ENCODE measurements around the gene THSD7B.
"Not testable (repeated sequence)": the region's sequence is repeated elsewhere in the genome, so short reads cannot be mapped to it uniquely, and the experiment has no call there.

Gene THSD7B

DNA sequence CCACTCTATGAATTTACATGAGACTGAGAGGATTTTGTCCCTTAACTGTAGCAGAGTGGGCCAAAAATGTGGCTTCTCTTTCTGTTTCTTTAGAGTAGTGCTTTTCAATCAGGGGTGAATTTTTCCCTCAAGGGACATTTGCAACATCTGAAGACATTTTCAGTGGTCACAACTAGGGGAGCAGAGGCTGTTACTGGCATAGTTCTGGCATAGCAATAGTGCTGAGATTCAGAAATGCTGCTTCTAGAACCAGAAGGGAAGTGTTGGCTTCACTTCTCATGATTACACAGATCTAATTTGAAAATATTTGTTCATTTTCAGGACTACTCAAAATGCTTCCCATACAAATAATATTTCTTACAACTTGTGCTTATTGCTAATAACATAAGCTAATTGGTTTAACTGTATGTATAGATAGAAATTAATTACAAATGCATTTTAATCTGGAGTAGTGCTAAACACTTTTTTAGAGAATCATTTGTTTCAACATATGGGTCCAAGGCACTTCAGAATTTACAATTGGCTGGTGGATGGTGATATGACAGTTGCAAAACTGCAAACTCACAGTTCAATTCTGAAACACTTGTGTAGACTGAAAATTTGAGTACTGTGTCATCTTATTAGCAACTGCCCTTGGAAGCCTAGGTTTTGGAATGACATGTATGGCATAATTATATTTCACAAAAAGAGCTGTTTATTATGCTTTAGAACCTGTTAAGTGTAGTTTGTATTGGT, 526.7 kb downstream of the THSD7B start:
- FAIRE-seq, result no peak

DNA sequence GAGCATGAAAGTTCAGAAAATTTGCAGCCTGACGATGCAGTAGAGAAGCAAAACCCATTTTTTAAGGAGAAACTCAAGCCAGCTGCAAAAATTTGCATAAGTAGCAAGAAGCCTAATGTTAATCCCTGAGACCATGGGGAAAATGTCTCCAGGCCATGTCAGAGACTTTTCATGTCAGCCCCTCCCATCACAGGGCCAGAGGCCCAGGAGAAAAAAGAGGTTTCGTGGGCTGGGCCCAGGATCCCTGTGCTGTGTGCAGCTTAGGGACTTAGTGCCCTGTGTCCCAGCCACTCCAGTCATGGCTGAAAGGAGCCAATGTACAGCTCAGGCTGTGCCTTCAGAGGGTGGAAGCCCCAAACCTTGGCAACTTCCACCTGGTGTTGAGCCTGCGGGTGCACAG, 533.0 kb downstream of the THSD7B start:
- FAIRE-seq, result no peak

DNA sequence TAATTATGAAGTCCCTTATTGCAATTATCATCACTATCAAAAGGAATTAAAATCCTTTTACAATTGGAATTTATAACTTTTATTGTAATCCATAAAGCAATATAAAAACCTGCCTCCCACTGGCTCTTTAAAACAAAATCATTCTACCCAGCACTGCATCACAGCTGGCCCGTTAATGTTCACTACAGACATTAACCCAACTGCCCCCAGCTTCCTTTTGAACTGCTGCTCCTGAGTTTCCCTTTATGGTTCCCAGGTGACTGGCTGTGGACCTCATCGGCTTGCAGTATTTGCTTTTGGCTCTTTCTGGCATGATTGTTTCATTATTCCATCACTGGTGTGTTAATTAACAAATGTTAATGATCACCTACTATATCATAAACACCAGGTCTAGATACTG, 535.6 kb downstream of the THSD7B start:
- FAIRE-seq, result no peak

DNA sequence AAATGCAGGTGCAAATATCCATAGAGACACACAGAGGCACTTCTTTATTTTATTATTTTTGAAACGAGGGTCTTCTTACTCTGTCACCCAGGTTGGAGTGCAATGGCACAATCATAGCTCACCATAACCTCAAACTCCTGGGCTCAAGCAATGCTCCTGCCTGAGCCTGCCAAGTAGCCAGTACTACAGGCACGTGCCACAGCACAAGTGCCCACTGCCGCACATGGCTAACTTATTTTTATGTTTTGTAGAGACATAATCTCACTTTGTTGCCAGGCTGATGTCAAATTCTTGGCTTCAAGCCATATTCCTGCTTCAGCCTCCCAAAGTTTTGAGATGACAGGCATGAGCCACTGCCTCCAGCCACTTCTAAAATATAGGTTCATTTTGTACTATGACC, 537.6 kb downstream of the THSD7B start:
- FAIRE-seq, result no peak

DNA sequence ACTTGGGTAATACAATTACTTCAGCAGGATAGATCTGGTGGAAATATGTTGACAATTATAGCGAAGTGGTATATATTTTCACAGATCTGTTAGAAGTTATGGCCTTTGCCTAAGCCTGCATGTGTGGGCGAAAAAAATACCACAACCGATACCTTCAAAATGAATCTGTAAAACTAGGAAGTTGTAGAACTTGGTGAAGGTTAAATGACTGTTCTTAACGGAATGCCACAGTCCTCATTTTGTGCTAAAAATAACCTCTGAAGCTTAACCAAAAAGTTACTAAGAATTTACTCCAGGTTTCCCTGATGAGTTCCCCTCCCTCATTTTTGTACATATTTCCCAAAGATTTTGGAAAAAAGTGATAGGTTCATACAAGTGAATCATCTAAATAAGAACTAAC, 550.7 kb downstream of the THSD7B start:
- no peak for FAIRE-seq

DNA sequence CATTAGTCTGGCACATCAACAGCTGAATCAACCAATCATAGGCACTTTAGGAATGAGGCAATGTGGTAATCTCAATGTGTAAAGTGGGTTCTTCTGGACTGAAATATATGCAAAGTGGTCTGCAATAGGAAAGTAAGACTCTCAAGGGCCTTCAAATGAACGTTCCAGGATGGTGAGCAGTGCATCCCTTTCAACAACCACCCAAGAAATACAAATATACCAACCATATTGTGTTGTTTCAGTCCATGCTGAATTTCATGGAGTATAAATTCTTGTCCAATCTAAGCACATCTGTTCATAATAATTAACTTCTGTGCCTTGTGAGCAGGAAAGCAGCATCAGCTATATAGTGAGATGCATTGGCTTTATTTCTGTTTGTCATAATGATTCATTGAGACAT, 556.2 kb downstream of the THSD7B start:
- FAIRE-seq, result no peak

DNA sequence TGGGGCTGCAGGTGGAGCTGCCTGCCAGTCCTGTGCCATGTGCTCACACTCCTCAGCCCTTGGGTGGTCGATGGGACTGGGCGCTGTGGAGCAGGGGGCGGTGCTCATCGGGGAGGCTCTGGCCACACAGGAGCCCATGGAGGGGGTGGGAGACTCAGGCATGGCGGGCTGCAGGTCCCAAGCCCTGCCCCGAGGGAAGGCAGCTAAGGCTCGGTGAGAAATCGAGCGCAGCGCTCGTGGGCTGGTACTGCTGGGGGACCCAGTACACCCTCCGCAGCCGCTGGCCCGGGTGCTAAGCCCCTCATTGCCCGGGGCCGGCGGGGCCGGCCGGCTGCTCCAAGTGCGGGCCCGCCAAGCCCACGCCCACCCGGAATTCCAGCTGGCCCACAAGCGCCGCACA, 566.2 kb downstream of the THSD7B start:
- FAIRE-seq, result not testable (repeated sequence)

DNA sequence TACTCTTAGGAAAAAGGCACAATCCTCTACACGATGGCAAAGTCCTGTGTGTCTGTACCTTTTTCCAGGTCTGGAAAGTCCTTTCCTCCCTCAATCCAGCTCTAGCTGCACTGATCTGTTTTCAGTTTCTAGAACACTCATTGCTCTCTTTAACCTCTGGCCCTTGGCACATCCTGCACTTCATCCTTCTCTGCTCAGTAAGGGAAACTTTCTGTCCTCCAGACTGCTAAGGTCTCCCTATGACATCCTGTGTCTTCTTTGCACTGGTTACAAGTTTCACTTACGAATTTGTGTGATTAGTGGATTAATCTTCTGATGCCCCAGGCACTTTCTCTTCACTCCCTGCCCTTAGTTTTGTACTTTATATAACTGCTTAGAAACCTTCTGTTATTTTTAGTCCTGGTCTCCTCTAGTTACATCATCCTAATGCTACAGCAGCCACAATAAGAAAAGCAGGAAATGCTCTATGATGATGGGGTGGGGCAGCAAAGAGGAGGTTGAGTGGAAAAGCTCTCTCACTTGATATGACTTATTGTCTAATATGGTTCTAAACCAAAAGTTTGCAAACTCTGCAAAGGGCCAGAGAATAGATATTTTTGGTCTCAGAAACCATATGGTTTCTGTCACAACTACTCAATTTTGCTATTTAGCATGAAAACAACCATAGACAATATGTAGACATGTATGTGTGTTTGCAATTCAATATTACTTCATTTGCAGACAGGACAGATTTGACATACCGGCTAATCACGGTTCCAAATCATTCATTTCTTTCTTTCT, 568.2 kb downstream of the THSD7B start:
- no peak for FAIRE-seq

DNA sequence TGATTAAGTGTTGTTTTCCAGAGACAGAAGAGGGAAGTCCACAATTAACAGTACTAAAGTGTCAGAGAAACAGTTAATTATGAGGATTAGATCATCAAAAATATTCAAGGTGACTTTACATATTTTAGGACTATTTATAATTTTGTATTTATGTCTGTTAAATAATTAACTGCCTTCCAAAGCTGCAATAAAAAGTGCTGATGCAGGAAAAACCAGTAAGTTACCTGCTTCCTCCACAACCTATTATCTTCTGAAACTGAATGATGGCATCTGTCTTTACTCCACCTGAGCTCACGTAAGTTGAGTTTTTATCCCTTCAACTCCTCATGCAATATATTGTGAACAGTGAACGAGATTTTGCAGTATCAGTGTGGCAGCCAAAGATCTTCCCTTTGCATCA, 570.7 kb downstream of the THSD7B start:
- FAIRE-seq, result no peak

DNA sequence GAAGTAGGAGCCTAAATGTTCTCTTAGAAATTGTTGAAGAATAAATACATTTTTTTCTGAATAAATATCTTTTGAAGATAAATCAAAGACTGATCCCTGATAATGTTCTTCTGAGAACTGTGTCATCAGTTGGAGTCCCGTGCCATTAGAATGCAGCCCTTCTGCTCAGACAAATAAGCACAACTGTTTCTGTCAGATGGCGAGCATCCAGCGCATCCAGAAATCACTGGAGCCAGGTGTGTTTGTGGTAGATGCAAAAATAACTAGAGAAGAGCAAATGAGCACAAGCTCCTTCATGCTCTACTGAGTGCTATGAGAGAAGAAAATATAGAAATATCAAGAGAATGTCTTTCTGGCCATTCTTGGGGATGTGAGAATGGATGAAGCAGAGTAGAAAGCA, 573.7 kb downstream of the THSD7B start:
- FAIRE-seq, result no peak

DNA sequence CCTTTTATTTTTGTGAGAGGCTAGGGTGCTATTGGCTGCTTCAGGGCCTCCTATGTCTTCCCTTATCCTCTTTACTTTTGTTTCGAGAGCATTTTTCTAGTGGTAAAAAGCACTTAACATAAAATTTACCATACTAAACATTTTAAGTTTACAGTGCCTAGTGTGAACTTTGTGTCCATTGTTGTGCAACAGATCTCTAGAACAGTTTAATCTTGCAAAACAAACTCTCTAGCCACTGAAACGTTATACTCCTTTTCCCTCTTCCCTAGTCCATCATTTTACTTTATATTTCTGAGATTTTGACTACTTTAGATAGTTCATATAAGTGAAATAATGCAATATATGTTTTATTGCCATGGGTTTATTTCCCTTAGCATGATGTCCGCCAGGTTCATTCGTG, 580.6 kb downstream of the THSD7B start:
- FAIRE-seq, result no peak

DNA sequence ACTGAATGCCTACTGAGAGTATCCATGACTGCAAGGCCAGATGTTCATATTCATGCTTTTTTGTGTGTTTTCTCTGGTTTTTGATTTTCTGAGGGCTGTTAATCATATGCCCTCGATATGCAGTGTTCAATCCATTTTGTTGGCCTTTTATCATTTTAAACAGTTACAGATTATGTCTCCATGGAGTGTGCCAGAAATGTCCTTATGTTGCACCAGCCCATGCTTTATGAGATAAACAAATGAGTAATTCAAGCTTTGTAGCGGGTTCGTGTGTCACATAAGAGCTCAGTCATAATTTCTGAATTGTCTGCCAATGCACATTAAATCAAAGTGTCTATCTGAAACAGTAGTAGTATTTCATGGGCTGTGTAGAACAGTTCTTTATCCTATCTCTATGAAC, 583.0 kb downstream of the THSD7B start:
- no peak for FAIRE-seq

DNA sequence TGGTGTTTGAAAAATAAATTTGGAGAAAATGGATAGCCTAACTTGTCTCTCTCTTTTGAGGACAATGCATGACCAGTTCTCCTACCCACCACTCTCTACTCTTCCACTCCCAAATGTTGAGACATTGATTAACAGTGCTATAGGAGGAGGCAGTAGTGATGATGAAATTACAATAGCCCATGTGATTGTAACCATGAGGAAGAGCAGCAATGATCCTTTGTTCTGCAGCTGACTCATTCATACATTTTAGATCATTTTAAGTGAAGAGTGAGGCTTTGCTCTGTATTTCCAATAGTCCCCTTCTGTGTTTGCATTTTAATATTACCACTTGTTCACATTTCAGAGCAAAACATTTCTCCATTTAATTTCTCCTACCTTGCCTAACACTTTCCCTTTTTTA, 592.3 kb downstream of the THSD7B start:
- no peak for FAIRE-seq

DNA sequence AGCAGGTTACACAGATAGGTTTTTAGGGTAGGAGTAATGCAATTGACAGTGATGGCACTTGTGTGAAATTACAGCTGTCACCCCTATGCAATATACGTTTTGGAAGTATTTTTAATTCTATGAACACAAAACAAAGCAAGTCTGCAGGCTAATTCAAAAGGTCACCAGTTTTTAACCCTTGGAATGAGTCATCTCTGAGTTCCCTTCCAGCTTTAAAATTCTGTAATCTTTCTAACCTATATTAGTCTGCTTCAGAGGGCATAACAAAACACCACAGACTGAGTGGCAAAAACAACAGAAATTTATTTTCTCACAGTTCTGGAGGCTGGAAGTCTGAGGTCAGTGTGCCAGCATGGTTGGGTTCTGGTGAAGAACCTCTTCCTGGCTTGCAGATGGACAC, 602.0 kb downstream of the THSD7B start:
- FAIRE-seq, result no peak

DNA sequence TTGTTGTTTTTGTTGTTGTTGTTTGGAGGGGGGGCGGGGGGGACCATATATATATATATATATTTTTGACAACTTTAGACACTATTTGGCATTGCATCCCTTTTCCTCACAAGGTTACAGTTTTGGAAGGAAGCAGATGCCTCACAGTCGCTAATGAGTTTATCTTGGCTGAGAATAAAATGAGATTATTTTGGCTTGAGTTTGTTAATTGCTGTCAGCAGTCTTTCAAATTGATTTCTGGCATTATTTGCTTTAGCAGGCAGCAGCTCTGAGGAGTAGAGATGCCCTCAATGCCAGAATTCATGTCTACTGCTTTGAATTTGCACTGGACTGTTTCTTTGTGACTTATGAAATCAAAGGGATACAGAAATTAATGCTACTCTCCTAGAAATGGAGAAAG, 603.8 kb downstream of the THSD7B start:
- FAIRE-seq, result no peak

DNA sequence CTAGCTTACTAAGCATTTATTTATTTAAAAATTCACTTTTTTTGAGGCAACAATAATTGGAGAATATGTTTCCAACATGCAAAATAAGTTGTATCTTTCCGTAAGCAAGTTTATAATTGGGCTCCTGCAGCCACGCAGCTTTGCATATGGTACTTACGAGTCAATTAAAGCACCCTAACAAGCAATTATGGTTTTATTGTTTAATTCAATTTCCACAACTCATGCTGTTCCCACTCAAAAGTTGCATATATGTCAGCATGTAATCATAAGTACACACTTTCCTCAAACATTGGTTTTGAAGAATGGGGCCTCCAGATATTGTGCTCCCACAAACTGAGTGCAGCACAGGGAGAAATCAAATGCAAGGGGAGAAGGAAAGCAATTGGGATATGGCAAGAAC, 613.8 kb downstream of the THSD7B start:
- no peak for FAIRE-seq

DNA sequence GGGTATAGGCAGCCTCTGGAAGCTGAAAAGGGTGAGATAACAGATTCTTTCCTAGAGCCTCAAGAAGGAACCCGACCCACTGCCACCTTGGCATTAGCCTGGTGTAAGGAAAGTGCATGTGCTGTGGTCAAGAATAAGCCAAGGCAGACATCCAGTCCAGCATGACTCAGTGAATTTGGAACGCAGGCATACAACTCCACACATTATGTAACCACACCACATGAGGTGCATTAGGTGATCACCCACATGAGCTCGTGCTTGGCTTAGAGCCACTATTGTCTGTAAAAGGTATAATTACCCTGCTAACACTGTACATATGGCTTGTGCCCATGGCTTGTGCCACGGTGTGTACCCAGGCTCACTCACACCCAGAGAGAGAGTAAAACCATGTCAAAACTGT, 615.3 kb downstream of the THSD7B start:
- no peak for FAIRE-seq

DNA sequence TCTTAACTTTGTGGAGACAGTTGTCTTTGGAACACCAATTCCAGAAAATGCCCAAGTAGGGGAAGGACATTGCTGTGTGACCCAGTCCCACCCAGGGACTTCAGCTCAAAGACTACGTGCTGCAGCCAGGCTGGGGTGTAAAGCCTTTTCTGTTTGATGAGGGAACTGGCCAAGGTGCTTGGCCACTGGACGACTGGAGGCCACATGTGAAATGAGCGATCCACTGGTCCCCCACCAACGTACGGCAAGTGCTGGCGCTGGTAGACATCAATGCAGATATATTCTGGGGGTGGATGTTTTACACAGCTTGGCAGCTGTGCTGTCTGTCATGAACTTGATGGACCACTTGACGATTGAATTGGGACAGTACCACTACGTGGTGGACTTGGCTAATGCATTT, 616.4 kb downstream of the THSD7B start:
- no peak for FAIRE-seq

DNA sequence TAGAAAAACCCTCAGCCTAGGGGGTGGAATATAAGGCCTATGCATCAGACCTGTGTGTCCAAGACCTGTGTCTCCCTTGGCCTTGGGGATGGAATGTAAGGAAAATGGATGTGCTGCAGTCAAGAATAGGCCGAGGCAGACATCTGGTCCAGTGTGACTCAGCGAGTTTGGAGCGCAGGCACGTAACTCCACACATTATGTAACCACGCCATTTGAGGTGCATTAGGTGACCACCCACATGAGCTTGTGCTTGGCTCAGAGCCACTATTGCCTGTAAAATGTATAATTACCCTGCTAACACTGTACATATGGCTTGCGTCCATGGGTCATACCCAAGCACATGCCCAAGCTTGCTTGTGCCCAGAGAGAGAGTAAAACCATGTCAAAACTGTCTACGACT, 618.0 kb downstream of the THSD7B start:
- no peak for FAIRE-seq

DNA sequence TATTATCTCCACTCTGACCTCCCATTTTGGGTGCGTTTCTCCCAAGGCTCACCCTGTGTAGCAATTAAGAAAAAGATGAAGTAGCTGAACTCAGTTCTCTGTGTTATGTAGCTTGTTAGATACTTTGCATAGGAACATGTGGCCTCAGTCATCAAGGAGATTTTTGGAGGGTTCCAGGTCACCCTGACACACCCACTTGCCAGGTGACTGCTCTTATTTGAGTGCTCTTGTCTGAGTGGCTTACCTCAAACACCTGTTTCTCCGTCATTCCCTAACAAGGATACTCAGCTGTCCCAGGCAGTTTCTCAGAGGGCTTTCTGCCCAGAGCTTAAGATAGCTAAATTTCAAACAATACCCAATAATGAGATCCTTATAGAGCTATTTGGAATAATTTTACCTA, 621.7 kb downstream of the THSD7B start:
- no peak for FAIRE-seq

DNA sequence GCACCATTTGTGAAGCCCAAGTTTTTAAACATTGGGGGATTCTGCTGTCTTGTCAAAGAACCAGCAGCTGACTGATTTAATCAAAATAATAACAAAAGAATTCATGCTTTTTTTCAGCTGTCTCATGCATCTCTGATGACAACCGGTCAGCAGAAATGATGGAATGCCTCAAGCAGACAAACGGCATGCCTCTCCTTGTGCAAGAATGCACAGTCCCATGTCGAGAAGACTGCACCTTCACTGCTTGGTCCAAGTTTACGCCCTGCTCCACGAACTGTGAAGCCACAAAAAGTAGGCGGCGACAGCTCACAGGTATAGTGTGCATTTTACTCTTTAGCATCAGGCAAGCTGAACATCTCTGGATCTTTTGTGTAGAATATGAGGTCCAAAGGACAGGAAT, 640.2 kb downstream of the THSD7B start:
- FAIRE-seq, result no peak

DNA sequence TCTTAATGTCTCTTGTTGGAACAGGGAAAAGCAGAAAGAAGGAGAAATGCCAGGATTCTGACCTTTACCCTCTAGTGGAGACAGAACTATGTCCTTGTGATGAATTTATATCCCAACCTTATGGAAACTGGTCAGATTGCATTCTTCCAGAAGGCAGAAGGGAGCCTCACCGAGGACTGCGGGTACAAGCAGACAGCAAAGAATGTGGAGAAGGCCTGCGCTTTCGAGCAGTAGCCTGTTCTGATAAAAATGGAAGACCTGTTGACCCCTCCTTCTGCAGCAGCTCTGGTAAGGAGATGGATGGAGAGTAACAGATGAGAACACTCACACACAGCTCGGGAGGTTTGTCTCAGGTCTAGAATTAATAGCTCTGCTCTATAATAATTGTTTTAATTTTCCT, 646.2 kb downstream of the THSD7B start:
- no peak for FAIRE-seq

DNA sequence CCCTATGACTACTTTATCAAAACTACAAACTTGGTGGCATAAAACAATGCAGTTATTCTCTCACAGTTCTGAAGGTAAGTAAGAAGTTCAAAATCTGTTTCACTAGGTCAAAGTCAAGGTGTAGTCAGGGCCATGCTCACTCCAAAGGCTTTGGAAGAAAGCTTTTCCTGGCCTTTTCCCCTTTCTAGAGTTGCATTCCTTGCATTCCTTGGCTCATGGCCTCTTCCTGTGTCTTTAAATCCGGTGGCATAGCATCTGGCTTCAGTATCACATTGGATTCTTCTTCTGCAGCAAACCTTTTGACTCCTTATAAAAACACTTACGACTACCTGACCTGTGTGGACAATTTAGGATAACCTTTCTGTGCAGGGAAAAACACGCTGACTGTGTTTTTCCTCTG, 655.4 kb downstream of the THSD7B start:
- no peak for FAIRE-seq

DNA sequence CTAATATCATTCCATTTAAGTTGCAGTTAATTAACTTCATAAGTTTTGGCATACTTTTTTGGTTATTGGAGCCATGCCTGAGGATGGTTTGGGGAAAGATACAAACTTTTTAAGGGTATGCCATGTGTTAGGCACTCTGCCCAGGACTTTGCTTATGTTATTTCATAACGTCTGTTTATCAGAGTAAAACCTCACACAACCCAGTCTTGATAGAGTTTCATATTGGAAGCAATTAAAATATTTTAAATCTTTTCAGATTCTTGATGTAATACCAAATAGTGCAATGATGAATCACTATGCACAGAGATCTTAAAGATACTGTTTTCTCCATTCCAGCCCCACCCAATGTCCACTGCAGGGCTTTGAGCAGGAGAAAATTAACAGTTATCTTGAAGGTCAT, 669.8 kb downstream of the THSD7B start:
- FAIRE-seq, result no peak

DNA sequence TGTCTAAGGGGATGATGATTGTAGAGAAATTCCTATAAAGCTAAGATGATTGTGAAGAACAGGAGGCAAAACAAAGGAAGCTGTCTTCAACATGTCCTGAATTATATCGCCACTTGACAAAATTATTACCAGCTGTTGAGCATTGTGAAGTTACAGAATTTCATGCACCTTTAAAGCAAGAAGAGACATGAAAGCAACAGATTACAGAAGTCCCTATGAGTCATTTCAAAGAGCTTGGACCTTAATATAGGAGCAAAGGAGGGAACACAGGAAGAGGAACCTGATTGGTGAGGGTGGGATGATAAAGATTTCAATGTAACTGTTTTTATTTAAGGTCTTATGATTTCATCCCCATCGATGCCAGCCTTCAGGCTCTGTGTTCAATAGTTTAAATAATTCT, 672.0 kb downstream of the THSD7B start:
- no peak for FAIRE-seq
